Measurements from ENCODE around the gene TRAPPC13.

DNA sequence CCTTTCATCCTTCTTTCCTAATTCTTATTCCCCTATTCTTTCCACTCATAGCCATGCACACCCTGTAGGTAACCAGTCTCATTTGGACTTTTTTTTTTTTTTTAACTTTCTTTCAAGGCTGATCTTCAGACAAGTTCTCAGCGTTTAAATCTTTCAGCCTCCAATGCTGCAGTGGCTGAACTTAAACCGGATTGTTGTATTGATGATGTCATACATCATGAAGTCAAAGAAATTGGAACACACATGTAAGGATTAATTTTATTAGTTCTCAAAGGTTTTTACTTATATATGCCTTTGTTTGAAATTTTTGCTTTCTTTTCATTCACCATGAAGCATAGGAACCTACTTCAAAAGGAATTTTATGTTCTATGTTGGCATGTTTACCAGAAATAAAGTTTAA is 22.1 kb downstream of the TRAPPC13 start:
- TF ChIP-seq, protein P1, sequence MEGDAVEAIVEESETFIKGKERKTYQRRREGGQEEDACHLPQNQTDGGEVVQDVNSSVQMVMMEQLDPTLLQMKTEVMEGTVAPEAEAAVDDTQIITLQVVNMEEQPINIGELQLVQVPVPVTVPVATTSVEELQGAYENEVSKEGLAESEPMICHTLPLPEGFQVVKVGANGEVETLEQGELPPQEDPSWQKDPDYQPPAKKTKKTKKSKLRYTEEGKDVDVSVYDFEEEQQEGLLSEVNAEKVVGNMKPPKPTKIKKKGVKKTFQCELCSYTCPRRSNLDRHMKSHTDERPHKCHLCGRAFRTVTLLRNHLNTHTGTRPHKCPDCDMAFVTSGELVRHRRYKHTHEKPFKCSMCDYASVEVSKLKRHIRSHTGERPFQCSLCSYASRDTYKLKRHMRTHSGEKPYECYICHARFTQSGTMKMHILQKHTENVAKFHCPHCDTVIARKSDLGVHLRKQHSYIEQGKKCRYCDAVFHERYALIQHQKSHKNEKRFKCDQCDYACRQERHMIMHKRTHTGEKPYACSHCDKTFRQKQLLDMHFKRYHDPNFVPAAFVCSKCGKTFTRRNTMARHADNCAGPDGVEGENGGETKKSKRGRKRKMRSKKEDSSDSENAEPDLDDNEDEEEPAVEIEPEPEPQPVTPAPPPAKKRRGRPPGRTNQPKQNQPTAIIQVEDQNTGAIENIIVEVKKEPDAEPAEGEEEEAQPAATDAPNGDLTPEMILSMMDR (IDR thresholded peaks at IDR 0.05; ENCODE audit: low read depth, low read length, missing input control): no peak
- TF ChIP-seq YY1 (IDR thresholded peaks at IDR 0.05): no peak
- no peak for TF ChIP-seq FOXA2 (IDR thresholded peaks at IDR 0.05)
- no peak for TF ChIP-seq JUND (IDR thresholded peaks at IDR 0.05)
- TF ChIP-seq SP1 (IDR thresholded peaks at IDR 0.05): no peak
- TF ChIP-seq RXRA (IDR thresholded peaks at IDR 0.05): no peak
- no peak for TF ChIP-seq RAD21 (IDR thresholded peaks at IDR 0.05)
- TF ChIP-seq, protein P2, sequence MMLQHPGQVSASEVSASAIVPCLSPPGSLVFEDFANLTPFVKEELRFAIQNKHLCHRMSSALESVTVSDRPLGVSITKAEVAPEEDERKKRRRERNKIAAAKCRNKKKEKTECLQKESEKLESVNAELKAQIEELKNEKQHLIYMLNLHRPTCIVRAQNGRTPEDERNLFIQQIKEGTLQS (IDR thresholded peaks at IDR 0.05): no peak
- TF ChIP-seq NR2F2 (IDR thresholded peaks at IDR 0.05): no peak
- TF ChIP-seq, protein P3, sequence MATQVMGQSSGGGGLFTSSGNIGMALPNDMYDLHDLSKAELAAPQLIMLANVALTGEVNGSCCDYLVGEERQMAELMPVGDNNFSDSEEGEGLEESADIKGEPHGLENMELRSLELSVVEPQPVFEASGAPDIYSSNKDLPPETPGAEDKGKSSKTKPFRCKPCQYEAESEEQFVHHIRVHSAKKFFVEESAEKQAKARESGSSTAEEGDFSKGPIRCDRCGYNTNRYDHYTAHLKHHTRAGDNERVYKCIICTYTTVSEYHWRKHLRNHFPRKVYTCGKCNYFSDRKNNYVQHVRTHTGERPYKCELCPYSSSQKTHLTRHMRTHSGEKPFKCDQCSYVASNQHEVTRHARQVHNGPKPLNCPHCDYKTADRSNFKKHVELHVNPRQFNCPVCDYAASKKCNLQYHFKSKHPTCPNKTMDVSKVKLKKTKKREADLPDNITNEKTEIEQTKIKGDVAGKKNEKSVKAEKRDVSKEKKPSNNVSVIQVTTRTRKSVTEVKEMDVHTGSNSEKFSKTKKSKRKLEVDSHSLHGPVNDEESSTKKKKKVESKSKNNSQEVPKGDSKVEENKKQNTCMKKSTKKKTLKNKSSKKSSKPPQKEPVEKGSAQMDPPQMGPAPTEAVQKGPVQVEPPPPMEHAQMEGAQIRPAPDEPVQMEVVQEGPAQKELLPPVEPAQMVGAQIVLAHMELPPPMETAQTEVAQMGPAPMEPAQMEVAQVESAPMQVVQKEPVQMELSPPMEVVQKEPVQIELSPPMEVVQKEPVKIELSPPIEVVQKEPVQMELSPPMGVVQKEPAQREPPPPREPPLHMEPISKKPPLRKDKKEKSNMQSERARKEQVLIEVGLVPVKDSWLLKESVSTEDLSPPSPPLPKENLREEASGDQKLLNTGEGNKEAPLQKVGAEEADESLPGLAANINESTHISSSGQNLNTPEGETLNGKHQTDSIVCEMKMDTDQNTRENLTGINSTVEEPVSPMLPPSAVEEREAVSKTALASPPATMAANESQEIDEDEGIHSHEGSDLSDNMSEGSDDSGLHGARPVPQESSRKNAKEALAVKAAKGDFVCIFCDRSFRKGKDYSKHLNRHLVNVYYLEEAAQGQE (IDR thresholded peaks at IDR 0.05): no peak
- TF ChIP-seq, protein P4, sequence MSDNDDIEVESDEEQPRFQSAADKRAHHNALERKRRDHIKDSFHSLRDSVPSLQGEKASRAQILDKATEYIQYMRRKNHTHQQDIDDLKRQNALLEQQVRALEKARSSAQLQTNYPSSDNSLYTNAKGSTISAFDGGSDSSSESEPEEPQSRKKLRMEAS (IDR thresholded peaks at IDR 0.05): no peak
